Tibial artery (tissue), 4 donors: ENCODE measurements around the gene HNMT.

ENCODE experiments used
- DNase-seq, 2 donors: peaks; one replicate each; pipeline ENCODE4 v3.0.0-alpha.2; 2019
- H3K27ac ChIP-seq, 2 donors: fragments of 200-600 bp; sonication (generic) in 1 of 2; 1 replicate in 1 of 2; 2 replicates in 1 of 2; pipeline ENCODE4 v1.5.1; 2018 to 2019; ENCODE audit warnings: mild to moderate bottlenecking in 1 of 2
- H3K27me3 ChIP-seq, 2 donors: fragments of 200-600 bp; sonication (generic) in 1 of 2; one replicate each; pipeline versions ENCODE4 v1.5.1 to v1.6.0; 2016 to 2019
- H3K36me3 ChIP-seq, 3 donors: fragments of 200-600 bp; sonication (generic) in 2 of 3; one replicate each; pipeline ENCODE4 v1.5.1; 2016 to 2019; ENCODE audit warnings: mild to moderate bottlenecking in 2 of 3
- H3K4me1 ChIP-seq, 4 donors: fragments of 200-600 bp; sonication (generic) in 2 of 4; 1 replicate in 3 of 4; 2 replicates in 1 of 4; pipeline ENCODE4 v1.5.1; 2016 to 2019
- H3K4me3 ChIP-seq, 2 donors: fragments of 200-600 bp; sonication (generic) in 1 of 2; 1 replicate in 1 of 2; 2 replicates in 1 of 2; pipeline ENCODE4 v1.5.1; 2018 to 2019; ENCODE audit warnings: mild to moderate bottlenecking in 2 of 2
- H3K9me3 ChIP-seq, 3 donors: fragments of 200-600 bp; sonication (generic) in 1 of 3; one replicate each; pipeline ENCODE4 v1.5.1; 2016 to 2019
- CTCF ChIP-seq, 2 experiments: fragments of 200-600 bp in 1 of 2; fragments of 450-650 bp in 1 of 2; IDR thresholded peaks; one replicate each; pipeline ENCODE4 v1.5.1; 2017 to 2019; ENCODE audit warnings: antibody characterized with exemption in 2 of 2, mild to moderate bottlenecking in 1 of 2, moderate library complexity in 1 of 2
- intact Hi-C: fragments of 100-400 bp; cut with DNase I; formaldehyde crosslinking; loops from one replicate; pipeline ENCODE4 v1.15.0; 2023; ENCODE audit warnings: low total_unique reads

Gene HNMT

GRCh38 chr2:138061961-138062360 lies 97.7 kb downstream of the HNMT start:
- Histone ChIP-seq H3K27ac (no peak overlapping the region), H3K27me3 (no peaks in the 10 kb centered on the region), H3K36me3 (no peaks in the 10 kb centered on the region), H3K9me3 (no peaks in the 10 kb centered on the region), H3K4me3 (no peak overlapping the region), H3K4me1 (peaks cover 0 to 12% (median 7%) of the 10 kb centered on the region in 4 donors)
- no peak for DNase-seq
- intact Hi-C loops, result no loop called here
- no peak for TF ChIP-seq CTCF (IDR thresholded peaks at IDR 0.05)

GRCh38 chr2:138063181-138063580 lies 98.9 kb downstream of the HNMT start:
- DNase-seq, result no peak
- no peak for TF ChIP-seq CTCF (IDR thresholded peaks at IDR 0.05)
- no peak overlapping the region for H3K27ac ChIP-seq
- no peaks in the 10 kb centered on the region for H3K36me3 ChIP-seq
- peaks cover 0 to 12% (median 7%) of the 10 kb centered on the region in 4 donors for H3K4me1 ChIP-seq
- no peak overlapping the region for H3K4me3 ChIP-seq
- intact Hi-C loops, result no loop called here
- no peaks in the 10 kb centered on the region for H3K9me3 ChIP-seq
- no peaks in the 10 kb centered on the region for H3K27me3 ChIP-seq
